Measurements from ENCODE around the gene RLN3. TPM values are rescaled to one million over a fixed set of nuclear protein-coding genes. Genes with fewer than 3 reads are reported as not detected.
A peak's percentile ranks its signal among the peaks of the same experiment; 100 is the strongest.
"Not testable (repeated sequence)": the region's sequence is repeated elsewhere in the genome, so short reads cannot be mapped to it uniquely, and the experiment has no call there.

The RLN3 gene
- total RNA-seq, 2 experiments from 2014 or later = not detected

DNA sequence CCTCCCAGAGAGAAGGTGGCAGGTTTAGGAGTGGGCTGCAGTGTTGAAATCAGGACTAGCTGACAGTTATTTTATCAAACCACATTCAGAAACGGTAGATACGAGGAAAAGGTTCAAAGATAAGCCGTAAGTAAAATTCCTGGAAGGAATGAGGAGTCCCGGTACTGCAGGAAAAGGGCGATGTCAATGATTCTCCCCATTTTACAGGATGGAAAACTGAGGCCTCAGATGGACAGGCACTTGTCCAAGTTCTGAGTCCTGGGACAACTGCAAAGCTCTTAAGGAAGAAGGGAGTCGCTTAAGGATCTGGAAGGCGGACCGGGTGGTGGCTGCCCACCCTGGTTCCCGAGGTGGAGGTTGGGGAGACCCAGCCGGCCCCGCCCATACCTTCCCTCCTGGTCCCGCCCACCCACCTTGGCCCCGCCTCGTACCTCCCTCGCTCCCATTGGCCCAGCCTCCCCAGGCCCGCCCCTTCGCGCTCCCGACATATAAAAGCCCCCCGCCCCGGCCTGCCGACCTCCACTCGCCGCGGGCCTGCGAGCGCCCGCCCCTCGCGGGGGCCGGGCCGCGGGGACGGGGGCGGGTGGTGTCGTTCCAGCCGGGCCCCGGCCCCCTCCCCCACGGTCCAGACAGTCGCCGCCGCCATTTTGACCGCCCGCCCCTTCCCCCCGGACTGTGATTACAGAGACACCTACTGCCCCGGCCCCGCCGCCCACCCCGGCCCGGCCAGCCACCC is 22.4 kb upstream of the RLN3 start:
- H3K27me3 Mint-ChIP-seq = no peaks in the 10 kb centered on the region
- intact Hi-C loops (cut with micrococcal nuclease) = loop anchor here (1.0 to 10.0 kb wide), 5 partner anchors 19 to 359 kb away; partner anchors contain the start of genes BRME1, CC2D1A and DCAF15
- CTCF ChIA-PET = interaction anchor here (0.6 to 2.6 kb wide), 5 partner anchors 19 to 143 kb away, joined by 3 to 13 read pairs (median 3); partner anchors contain the start of genes ASF1B and IL27RA
- H3K36me3 Mint-ChIP-seq = peaks cover 2% of the 10 kb centered on the region
- H3K4me3 Mint-ChIP-seq = peak overlapping the region; percentile 77
- H3K9me3 Mint-ChIP-seq = no peaks in the 10 kb centered on the region
- POLR2A ChIA-PET = interaction anchor here (0.6 to 1.8 kb wide), 13 partner anchors 12 to 418 kb away, joined by 3 to 12 read pairs (median 3); partner anchors contain the start of genes DCAF15 and IL27RA
- peak overlapping the region; percentile 85 for H3K27ac Mint-ChIP-seq
- peak; percentile 95 for DNase-seq
- H3K4me1 Mint-ChIP-seq (ENCODE audit: low read depth) = peaks cover 42% of the 10 kb centered on the region

DNA sequence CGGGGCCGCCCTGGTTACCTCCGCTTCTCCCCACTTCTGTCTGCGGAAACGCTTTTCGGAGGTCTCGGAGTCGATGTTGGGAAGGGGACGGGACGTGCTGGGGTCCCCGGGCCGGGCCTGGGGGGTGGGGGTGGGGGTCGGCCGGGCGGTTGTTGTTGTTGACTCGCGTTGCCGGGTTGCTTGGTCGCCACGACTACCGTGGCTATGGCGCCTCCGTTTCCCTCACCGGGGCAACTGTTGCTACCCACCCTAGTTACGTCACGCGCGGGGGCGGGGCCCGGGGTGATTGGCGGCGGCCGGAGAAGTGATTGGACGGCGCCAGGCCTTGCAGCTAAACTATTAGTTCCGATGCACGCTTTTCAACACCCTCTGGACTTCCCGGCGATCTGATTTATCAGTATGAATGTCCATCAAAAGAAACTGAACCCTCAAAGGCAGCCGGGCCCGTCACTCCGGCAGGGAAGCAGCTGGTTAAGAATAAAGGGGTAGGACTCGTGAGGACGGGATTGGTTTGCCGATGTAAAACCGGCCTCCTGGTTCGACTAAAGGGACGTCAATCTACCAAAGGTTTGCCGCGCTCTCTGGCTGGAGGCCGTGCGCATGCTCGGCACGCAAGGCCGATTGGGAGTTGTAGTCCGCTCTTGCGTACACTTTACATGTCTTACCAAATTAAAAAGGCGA is 21.7 kb upstream of the RLN3 start, which contains the start of gene RFX1:
TSS of gene RFX1 (minus strand) at position 236 of the 681 bp plus-strand sequence. CDS start 12,477 bp downstream, outside the sequence.
- Mint-ChIP-seq H3K27ac (peak within 1 kb of the TSS; percentile 97), H3K4me1 (ENCODE audit: low read depth) (peaks cover 38% of the 10 kb centered on the region), H3K36me3 (no peaks in the 10 kb centered on the region), H3K27me3 (no peaks in the 10 kb centered on the region), H3K4me3 (peak within 1 kb of the TSS; percentile 89), H3K9me3 (no peaks in the 10 kb centered on the region)
- ChIA-PET CTCF (interaction anchor here (0.7 to 2.6 kb wide), 4 partner anchors 19 to 66 kb away, joined by 3 to 13 read pairs (median 3); partner anchors contain the start of genes IL27RA and MISP3), POLR2A (interaction anchor here (0.8 to 1.8 kb wide), 12 partner anchors 13 to 124 kb away, joined by 3 to 12 read pairs (median 3); partner anchors contain the start of genes DCAF15, IL27RA and PRKACA)
- intact Hi-C loops (cut with micrococcal nuclease) = loop anchor here (1.0 to 10.0 kb wide), 5 partner anchors 20 to 359 kb away; partner anchors contain the start of genes BRME1, CC2D1A and DCAF15
- DNase-seq = peak; percentile 100

DNA sequence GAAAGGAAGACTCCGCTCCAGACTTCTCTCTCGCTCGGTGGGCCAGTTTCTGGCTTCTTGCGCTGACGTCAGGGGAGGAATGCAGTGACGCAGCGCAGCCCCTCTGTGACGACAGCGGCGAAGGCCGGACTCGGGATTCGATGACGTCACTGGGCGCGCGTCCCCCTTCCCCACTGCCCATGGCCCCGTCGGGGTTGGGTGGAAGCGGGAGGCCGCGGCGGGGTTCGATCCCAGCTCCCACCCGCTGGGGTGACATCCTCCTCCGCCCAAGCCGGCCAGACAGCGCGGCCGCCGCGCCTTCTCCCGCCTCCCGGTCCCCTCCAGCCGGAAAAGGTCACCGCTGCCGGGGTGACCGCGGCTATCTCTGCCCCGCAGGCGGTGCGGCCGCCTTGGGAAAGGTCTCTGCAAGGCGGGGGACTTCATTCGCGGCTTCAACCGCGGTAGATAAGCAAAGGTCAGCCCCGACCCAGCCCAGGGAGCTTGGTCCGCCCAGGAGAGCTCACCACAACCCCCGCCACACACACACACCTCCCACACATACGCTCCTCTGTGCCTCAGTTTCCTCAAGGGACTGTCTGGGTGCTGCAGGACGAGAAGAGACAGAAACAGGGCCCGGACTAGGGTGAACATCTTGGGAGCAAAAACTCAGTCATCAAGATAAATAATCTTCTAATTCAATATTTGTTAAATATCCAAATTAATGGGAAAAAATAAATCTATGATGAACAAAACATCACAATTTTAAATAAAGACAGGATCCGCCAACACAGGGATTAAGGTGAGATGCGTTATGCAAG is 21.0 kb upstream of the RLN3 start:
- peak overlapping the region; percentile 97 for H3K27ac Mint-ChIP-seq
- CTCF ChIA-PET = interaction anchor here (0.7 to 2.6 kb wide), 4 partner anchors 20 to 65 kb away, joined by 3 to 13 read pairs (median 3); partner anchors contain the start of genes IL27RA and MISP3
- H3K4me3 Mint-ChIP-seq = peak overlapping the region; percentile 89
- POLR2A ChIA-PET = interaction anchor here (0.8 to 1.8 kb wide), 10 partner anchors 13 to 111 kb away, joined by 3 to 12 read pairs (median 4); partner anchors contain the start of genes DCAF15, IL27RA and PRKACA
- intact Hi-C loops (cut with micrococcal nuclease) = loop anchor here (1.0 to 10.0 kb wide), 5 partner anchors 21 to 358 kb away; partner anchors contain the start of genes BRME1, CC2D1A and DCAF15
- no peaks in the 10 kb centered on the region for H3K27me3 Mint-ChIP-seq
- H3K36me3 Mint-ChIP-seq = no peaks in the 10 kb centered on the region
- H3K9me3 Mint-ChIP-seq = no peaks in the 10 kb centered on the region
- no peak for DNase-seq
- peaks cover 33% of the 10 kb centered on the region for H3K4me1 Mint-ChIP-seq (ENCODE audit: low read depth)

DNA sequence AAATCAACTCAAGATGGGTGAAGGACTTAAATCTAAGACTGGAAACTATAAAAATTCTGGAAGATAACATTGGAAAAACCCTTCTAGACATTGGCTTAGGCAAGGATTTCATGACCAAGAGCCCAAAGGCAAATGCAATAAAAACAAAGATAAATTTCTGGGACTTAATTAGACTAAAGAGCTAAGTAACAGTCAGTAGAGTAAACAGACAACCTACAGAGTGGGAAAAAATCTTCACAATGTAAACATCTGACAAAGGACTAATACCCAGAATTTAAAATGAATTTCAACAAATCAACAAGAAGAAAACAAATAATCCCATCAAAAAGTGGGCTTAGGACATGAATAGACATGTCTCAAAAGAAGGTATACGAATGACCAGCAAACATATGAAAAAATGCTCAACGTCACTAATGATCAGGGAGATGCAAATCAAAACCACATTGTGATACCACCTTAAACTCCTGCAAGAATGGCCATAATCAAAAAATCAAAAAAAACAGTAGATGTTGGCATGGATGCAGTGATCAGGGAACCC is 15.5 kb upstream of the RLN3 start:
- CTCF ChIA-PET = no interaction called here
- peaks cover 5% of the 10 kb centered on the region for H3K4me1 Mint-ChIP-seq (ENCODE audit: low read depth)
- no peak overlapping the region for H3K4me3 Mint-ChIP-seq
- no peak overlapping the region for H3K27ac Mint-ChIP-seq
- no peaks in the 10 kb centered on the region for H3K9me3 Mint-ChIP-seq
- intact Hi-C loops (cut with micrococcal nuclease) = no loop called here
- no peaks in the 10 kb centered on the region for H3K27me3 Mint-ChIP-seq
- POLR2A ChIA-PET = no interaction called here
- no peak for DNase-seq
- H3K36me3 Mint-ChIP-seq = no peaks in the 10 kb centered on the region

DNA sequence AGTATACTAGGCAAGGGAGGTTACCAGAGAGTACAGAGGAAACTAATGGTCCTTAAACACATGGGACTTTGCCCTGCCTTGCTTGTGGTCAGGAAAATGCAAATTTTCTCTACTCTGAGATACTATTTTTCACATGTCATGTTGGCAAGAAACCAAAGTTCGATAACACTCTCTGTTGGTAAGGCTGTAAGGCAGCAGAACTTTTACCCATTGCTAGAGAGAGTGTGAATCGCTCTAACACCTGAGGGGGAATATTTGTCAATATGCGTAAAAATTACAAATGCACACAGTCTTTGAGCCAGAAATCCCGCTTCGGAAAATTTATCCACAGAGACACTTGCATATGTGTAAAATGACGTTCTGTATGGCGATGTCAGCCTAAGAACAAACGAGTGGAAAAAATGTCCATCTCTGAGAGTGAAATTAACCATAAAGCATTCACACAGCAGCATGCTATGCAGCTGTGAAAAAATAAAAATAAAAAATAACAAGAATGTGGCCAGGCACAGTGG is 12.4 kb upstream of the RLN3 start:
- Mint-ChIP-seq H3K27ac (no peak overlapping the region), H3K36me3 (no peaks in the 10 kb centered on the region), H3K27me3 (no peaks in the 10 kb centered on the region), H3K4me3 (no peak overlapping the region), H3K9me3 (no peaks in the 10 kb centered on the region), H3K4me1 (ENCODE audit: low read depth) (peaks cover 5% of the 10 kb centered on the region)
- POLR2A ChIA-PET = no interaction called here
- CTCF ChIA-PET = interaction anchor here (1.8 kb wide), 1 partner anchor 16 kb away, joined by 5 read pairs; the partner anchor contains the start of gene IL27RA
- DNase-seq = no peak
- intact Hi-C loops (cut with micrococcal nuclease) = no loop called here

DNA sequence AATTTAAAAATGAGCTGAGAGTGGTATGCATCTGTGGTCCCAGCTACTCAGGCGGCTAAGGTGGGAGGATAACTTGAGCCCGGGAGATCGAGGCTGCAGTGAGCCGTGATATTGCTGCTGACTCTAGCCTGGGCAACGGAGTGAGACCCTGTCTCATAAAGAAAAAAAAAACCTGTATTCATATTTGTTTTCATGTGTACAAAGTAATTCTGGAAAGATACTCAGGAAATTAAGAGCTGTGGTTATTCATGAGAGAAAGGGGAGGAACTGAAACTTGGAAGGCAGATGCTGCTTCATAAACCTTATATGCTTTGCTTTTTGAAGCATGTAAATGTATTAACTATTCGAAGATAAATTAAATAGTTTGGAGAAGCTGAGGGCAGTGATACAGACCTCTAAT is 8.8 kb upstream of the RLN3 start:
- no peak for DNase-seq
- H3K27ac Mint-ChIP-seq = no peak overlapping the region
- no peaks in the 10 kb centered on the region for H3K27me3 Mint-ChIP-seq
- no peak overlapping the region for H3K4me3 Mint-ChIP-seq
- intact Hi-C loops (cut with micrococcal nuclease) = no loop called here
- CTCF ChIA-PET = interaction anchor here (0.8 to 2.1 kb wide), 3 partner anchors 12 to 54 kb away, joined by 3 to 6 read pairs (median 4); partner anchors contain the start of genes IL27RA and MISP3
- no peaks in the 10 kb centered on the region for H3K36me3 Mint-ChIP-seq
- no peaks in the 10 kb centered on the region for H3K9me3 Mint-ChIP-seq
- POLR2A ChIA-PET = interaction anchor here (1.0 kb wide), 1 partner anchor 12 kb away, joined by 3 read pairs; the partner anchor contains the start of gene IL27RA
- peaks cover 11% of the 10 kb centered on the region for H3K4me1 Mint-ChIP-seq (ENCODE audit: low read depth)

DNA sequence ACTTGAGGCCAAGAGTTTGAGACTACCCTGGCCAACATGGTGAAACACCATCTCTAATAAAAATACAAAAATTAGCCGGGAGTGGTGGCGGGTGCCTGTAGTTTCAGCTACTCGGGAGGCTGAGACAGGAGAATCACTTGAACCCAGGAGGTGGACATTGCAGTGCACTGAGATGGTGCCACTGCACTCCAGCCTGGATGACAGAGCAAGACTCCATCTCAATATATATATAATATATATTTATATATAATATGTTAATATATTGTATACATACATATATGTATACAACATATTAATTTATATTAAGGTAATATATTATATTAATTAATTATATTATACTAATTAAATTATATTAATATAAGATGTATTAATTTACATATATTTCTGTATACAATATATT is 8.2 kb upstream of the RLN3 start:
- H3K27me3 Mint-ChIP-seq; intact Hi-C loops (cut with micrococcal nuclease); H3K36me3 Mint-ChIP-seq; H3K9me3 Mint-ChIP-seq; H3K4me3 Mint-ChIP-seq; DNase-seq; POLR2A ChIA-PET; H3K27ac Mint-ChIP-seq: not testable (repeated sequence)
- CTCF ChIA-PET = interaction anchor here (2.1 kb wide), 1 partner anchor 40 kb away, joined by 6 read pairs; no protein-coding TSS in a partner anchor
- H3K4me1 Mint-ChIP-seq (ENCODE audit: low read depth) = peaks cover 11% of the 10 kb centered on the region

DNA sequence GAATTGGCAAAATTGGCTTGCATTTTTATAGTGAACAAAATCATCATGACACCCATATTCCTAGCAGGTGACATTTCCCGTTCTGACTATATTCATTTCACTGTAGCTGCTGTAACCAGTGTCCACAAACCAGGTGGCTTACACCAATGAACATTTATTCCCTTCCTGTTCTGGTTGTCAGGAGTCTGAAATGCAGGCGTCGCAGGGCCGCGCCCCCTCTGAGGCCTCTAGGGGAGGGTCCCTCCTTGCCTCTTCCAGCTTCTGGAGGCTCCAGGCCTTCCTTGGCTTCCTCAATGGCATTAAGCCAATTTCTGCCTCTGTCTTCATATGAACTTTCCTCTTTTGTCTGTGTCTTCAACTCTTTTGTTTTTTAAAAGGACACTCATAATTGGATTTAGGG is 6.5 kb upstream of the RLN3 start:
- Mint-ChIP-seq H3K36me3 (no peaks in the 10 kb centered on the region), H3K4me1 (ENCODE audit: low read depth) (peaks cover 8% of the 10 kb centered on the region), H3K27ac (no peak overlapping the region), H3K4me3 (no peak overlapping the region), H3K9me3 (no peaks in the 10 kb centered on the region), H3K27me3 (no peaks in the 10 kb centered on the region)
- CTCF ChIA-PET = interaction anchor here (0.6 to 2.9 kb wide), 4 partner anchors 8 to 38 kb away, joined by 3 to 12 read pairs (median 8); partner anchors contain the start of gene IL27RA
- DNase-seq = peak; percentile 27
- intact Hi-C loops (cut with micrococcal nuclease) = no loop called here
- POLR2A ChIA-PET = interaction anchor here (0.5 to 2.2 kb wide), 2 partner anchors 10 to 11 kb away, joined by 5 to 15 read pairs; partner anchors contain the start of gene IL27RA

DNA sequence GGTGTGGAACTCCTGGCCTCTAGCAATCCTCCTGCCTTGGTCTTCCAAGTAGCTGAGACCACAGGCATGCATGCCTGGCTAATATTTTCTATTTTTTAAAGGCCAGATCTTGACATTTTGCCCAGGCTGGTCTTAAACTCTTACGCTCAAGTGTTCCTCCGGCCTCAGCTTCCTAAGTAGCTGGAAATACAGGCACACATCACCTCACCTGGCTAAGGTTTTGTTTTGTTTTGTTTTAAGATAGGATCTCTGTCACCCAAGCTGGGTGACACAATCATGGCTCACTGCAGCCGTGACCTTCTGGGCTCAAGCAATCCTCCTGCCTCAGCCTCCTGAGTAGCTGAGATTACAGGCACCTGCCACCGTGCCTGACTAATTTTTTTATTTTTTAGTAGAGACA is 5.5 kb upstream of the RLN3 start:
- CTCF ChIA-PET = interaction anchor here (1.6 to 2.9 kb wide), 3 partner anchors 9 to 37 kb away, joined by 7 to 12 read pairs (median 9); partner anchors contain the start of gene IL27RA
- Mint-ChIP-seq H3K4me3 (no peak overlapping the region), H3K9me3 (no peaks in the 10 kb centered on the region), H3K36me3 (no peaks in the 10 kb centered on the region), H3K27ac (no peak overlapping the region), H3K27me3 (no peaks in the 10 kb centered on the region), H3K4me1 (ENCODE audit: low read depth) (peaks cover 8% of the 10 kb centered on the region)
- POLR2A ChIA-PET = interaction anchor here (0.8 to 2.2 kb wide), 2 partner anchors 9 to 14 kb away, joined by 4 to 15 read pairs; partner anchors contain the start of gene IL27RA
- intact Hi-C loops (cut with micrococcal nuclease) = no loop called here
- no peak for DNase-seq

DNA sequence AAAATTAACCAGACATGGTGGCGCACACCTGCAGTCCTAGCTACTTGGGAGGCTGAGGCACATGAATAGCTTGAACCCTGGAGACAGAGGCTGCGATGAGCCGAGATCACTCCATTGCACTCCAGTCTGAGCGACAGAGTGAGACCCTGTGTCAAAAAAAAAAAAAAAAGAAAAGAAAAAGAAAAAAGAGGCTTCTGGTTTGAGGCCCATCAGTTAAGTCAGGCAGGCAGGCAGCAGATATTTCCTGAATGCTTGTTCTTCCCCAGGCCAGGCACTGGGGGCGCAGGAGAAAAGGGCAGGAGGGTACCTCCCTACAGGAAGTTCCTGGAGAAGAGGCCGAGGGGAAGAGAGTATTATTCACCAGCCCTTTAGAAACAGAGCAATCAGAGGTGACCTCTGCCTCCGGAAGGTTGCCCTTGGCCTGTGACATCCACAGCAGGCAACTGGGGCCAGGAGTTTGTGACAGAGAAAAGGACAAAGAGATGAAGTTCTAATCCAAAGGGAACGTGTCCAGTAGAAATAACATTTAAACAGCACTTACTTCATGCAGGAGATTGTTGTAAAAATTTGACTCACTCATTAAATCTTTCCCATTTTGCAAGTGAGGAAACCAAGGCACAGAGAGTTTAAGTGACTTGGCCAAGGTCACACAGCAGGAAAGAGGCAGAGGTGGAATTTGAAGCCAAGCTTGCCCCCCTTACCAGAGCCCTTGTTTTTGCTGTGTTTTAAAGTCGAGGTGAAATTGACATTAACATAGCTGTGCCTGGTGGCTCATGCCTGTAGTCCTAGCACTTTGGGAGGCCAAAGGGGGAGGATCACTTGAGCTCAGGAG is 4.3 kb upstream of the RLN3 start:
- ChIA-PET CTCF (interaction anchor here (0.7 to 2.9 kb wide), 5 partner anchors 8 to 49 kb away, joined by 3 to 12 read pairs (median 4); partner anchors contain the start of genes IL27RA and MISP3), POLR2A (interaction anchor here (0.8 kb wide), 1 partner anchor 15 kb away, joined by 4 read pairs; no protein-coding TSS in a partner anchor)
- DNase-seq = peak; percentile 38
- H3K27ac Mint-ChIP-seq = no peak overlapping the region
- H3K4me3 Mint-ChIP-seq = no peak overlapping the region
- H3K36me3 Mint-ChIP-seq = no peaks in the 10 kb centered on the region
- H3K9me3 Mint-ChIP-seq = no peaks in the 10 kb centered on the region
- intact Hi-C loops (cut with micrococcal nuclease) = no loop called here
- H3K27me3 Mint-ChIP-seq = no peaks in the 10 kb centered on the region
- peaks cover 8% of the 10 kb centered on the region for H3K4me1 Mint-ChIP-seq (ENCODE audit: low read depth)

All from activated CD4-positive, alpha-beta memory T cell treated with anti-CD3 and anti-CD28 coated beads for 36 hours (primary cell).